H9 (cell line): ENCODE measurements around the gene FRAS1. TPM values are rescaled to one million over a fixed set of nuclear protein-coding genes. Genes with fewer than 3 reads are reported as not detected.

Experiments
- DNase-seq: peaks from one replicate; pipeline ENCODE4 v3.0.0-alpha.2; 2017
- H2AFZ ChIP-seq: one replicate; pipeline ENCODE4 v1.6.1; 2013; ENCODE audit warnings: mild to moderate bottlenecking, low read length, control low read depth, moderate library complexity
- H2AK5ac ChIP-seq: 2 replicates; pipeline ENCODE4 v1.6.1; 2013; ENCODE audit warnings: low read length, control low read depth, mixed read lengths; ENCODE audit not compliant: insufficient read length
- H2BK120ac ChIP-seq: one replicate; pipeline ENCODE4 v1.6.1; 2013; ENCODE audit warnings: low read depth, mild to moderate bottlenecking, low read length, control low read depth, inconsistent platforms; ENCODE audit not compliant: poor library complexity, severe bottlenecking
- H2BK12ac ChIP-seq: 2 replicates; pipeline ENCODE4 v1.6.1; 2013; ENCODE audit warnings: low read length, control low read depth, mixed read lengths, low read depth; ENCODE audit not compliant: insufficient read length
- H2BK15ac ChIP-seq: 2 replicates; pipeline ENCODE4 v1.6.1; 2013; ENCODE audit warnings: low read depth, low read length, control low read depth
- H2BK20ac ChIP-seq: one replicate; pipeline ENCODE4 v1.6.1; 2013; ENCODE audit warnings: low read depth, mild to moderate bottlenecking, low read length, control low read depth, inconsistent platforms; ENCODE audit not compliant: poor library complexity, severe bottlenecking
- H2BK5ac ChIP-seq: 2 replicates; pipeline ENCODE4 v1.6.1; 2013; ENCODE audit warnings: low read length, control low read depth, mixed read lengths; ENCODE audit not compliant: insufficient read length
- H3K14ac ChIP-seq: 2 replicates; pipeline ENCODE4 v1.6.1; 2013; ENCODE audit warnings: low read length, control low read depth; ENCODE audit not compliant: insufficient read depth
- H3K18ac ChIP-seq: 2 replicates; pipeline ENCODE4 v1.6.1; 2013; ENCODE audit warnings: low read depth, mild to moderate bottlenecking, mixed read lengths, low read length, control low read depth; ENCODE audit not compliant: insufficient read length
- H3K23ac ChIP-seq: 2 replicates; pipeline ENCODE4 v1.6.1; 2013; ENCODE audit warnings: low read length, control low read depth, mixed read lengths, low read depth; ENCODE audit not compliant: insufficient read length
- H3K23me2 ChIP-seq: 2 replicates; pipeline ENCODE4 v1.6.1; 2013; ENCODE audit warnings: low read depth, mild to moderate bottlenecking, mixed read lengths, low read length, control low read depth; ENCODE audit not compliant: insufficient read length, poor library complexity, severe bottlenecking
- H3K27ac ChIP-seq: 2 replicates; pipeline ENCODE4 v1.5.1; 2013; ENCODE audit warnings: low read length, control low read depth, mixed read lengths, low read depth; ENCODE audit not compliant: insufficient read length
- H3K27me3 ChIP-seq: 2 replicates; pipeline ENCODE4 v1.6.1; 2013; ENCODE audit warnings: low read length, control low read depth, inconsistent platforms; ENCODE audit not compliant: insufficient read depth
- H3K4ac ChIP-seq: 2 replicates; pipeline ENCODE4 v1.6.1; 2013; ENCODE audit warnings: low read depth, mild to moderate bottlenecking, control low read depth, inconsistent platforms, low read length, moderate library complexity
- H3K4me1 ChIP-seq: 2 replicates; pipeline ENCODE4 v1.6.1; 2013; ENCODE audit warnings: low read length, control low read depth, inconsistent platforms; ENCODE audit not compliant: insufficient read depth
- H3K4me2 ChIP-seq: 2 replicates; pipeline ENCODE4 v1.6.1; 2013; ENCODE audit warnings: low read length, control low read depth, mixed read lengths; ENCODE audit not compliant: insufficient read length, insufficient read depth
- H3K56ac ChIP-seq: 2 replicates; pipeline ENCODE4 v1.6.1; 2013; ENCODE audit warnings: low read depth, mild to moderate bottlenecking, mixed read lengths, low read length, control low read depth; ENCODE audit not compliant: insufficient read length
- H3K79me1 ChIP-seq: 2 replicates; pipeline ENCODE4 v1.6.1; 2013; ENCODE audit warnings: low read depth, mild to moderate bottlenecking, moderate library complexity, low read length, control low read depth, inconsistent platforms; ENCODE audit not compliant: insufficient read depth, poor library complexity, severe bottlenecking
- H3K79me2 ChIP-seq: 2 replicates; pipeline ENCODE4 v1.6.1; 2013; ENCODE audit warnings: low read length, control low read depth, inconsistent platforms; ENCODE audit not compliant: insufficient read depth
- H3K9ac ChIP-seq: 2 replicates; pipeline ENCODE4 v1.6.1; 2013; ENCODE audit warnings: low read length, control low read depth, mixed read lengths; ENCODE audit not compliant: insufficient read length; ENCODE audit errors: extremely low read depth
- H3K9me3 ChIP-seq: one replicate; pipeline ENCODE4 v1.6.1; 2013; ENCODE audit warnings: low read depth, low read length, inconsistent platforms; ENCODE audit not compliant: control insufficient read depth
- H3T11ph ChIP-seq: one replicate; pipeline ENCODE4 v1.6.1; 2013; ENCODE audit warnings: mild to moderate bottlenecking, low read length, control low read depth, inconsistent platforms
- H4K20me1 ChIP-seq: one replicate; pipeline ENCODE4 v1.6.1; 2013; ENCODE audit not compliant: control insufficient read depth, insufficient read length, insufficient read depth
- H4K5ac ChIP-seq: 2 replicates; pipeline ENCODE4 v1.6.1; 2013; ENCODE audit warnings: low read depth, mild to moderate bottlenecking, mixed read lengths, low read length, control low read depth; ENCODE audit not compliant: insufficient read length
- H4K8ac ChIP-seq: replicated peaks from 2 replicates; pipeline ENCODE4 v1.6.1; 2013; ENCODE audit warnings: low read length, control low read depth, mixed read lengths, low read depth; ENCODE audit not compliant: insufficient read length
- H4K91ac ChIP-seq: 2 replicates; pipeline ENCODE4 v1.6.1; 2013; ENCODE audit warnings: low read depth, mild to moderate bottlenecking, moderate library complexity, mixed read lengths, low read length, control low read depth; ENCODE audit not compliant: insufficient read length
- H3K27ac Mint-ChIP-seq, 3 experiments: 2 replicates in 2 of 3; 3 replicates in 1 of 3; pipeline ENCODE4 v1.8.0; 2020 to 2021; ENCODE audit warnings: mixed read lengths in 3 of 3, mild to moderate bottlenecking in 1 of 3, moderate library complexity in 1 of 3
- H3K27me3 Mint-ChIP-seq: 2 replicates; pipeline ENCODE4 v1.8.0; 2021; ENCODE audit warnings: low read depth, mild to moderate bottlenecking, moderate library complexity, mixed read lengths
- H3K36me3 Mint-ChIP-seq, 3 experiments: 2 replicates in 2 of 3; 3 replicates in 1 of 3; pipeline ENCODE4 v1.8.0; 2020 to 2021; ENCODE audit warnings: low read depth in 3 of 3, mixed read lengths in 3 of 3; ENCODE audit not compliant: insufficient read depth in 1 of 3
- H3K4me1 Mint-ChIP-seq, 2 experiments: 2 replicates each; pipeline ENCODE4 v1.8.0; 2020; ENCODE audit warnings: mixed read lengths in 2 of 2
- H3K4me3 Mint-ChIP-seq, 2 experiments: 2 replicates in 1 of 2; 3 replicates in 1 of 2; pipeline ENCODE4 v1.8.0; 2020 to 2021; ENCODE audit warnings: mild to moderate bottlenecking in 2 of 2, mixed read lengths in 2 of 2, moderate library complexity in 1 of 2
- H3K9me3 Mint-ChIP-seq, 2 experiments: 2 replicates in 1 of 2; 3 replicates in 1 of 2; pipeline ENCODE4 v1.8.0; 2020; ENCODE audit warnings: mild to moderate bottlenecking in 2 of 2, mixed read lengths in 2 of 2, moderate library complexity in 1 of 2
- CTCF ChIP-seq: fragments of 200-600 bp; sonication (generic); conservative IDR thresholded peaks from 3 replicates; pipeline ENCODE4 v1.8.0; 2021; ENCODE audit warnings: antibody characterized with exemption, mild to moderate bottlenecking
- WGBS: extraction: QIAGEN DNeasy Blood & Tissue Kit; methylation state at CpG from one replicate; pipeline ENCODE4 v1.1.7; 2013; ENCODE audit warnings: missing lambda C conversion rate, low lambda C conversion rate, mixed read lengths; ENCODE audit not compliant: insufficient read length; ENCODE audit errors: extremely low coverage; 5-methylcytosine and 5-hydroxymethylcytosine counted together
- total RNA-seq: library from RNA; stranded (reverse); gene quantifications from 2 replicates; pipeline ENCODE4 v1.2.1, GENCODE V29; 2021

The FRAS1 gene
- total RNA-seq, 1 experiment from 2014 or later, result 58.5 TPM

DNA sequence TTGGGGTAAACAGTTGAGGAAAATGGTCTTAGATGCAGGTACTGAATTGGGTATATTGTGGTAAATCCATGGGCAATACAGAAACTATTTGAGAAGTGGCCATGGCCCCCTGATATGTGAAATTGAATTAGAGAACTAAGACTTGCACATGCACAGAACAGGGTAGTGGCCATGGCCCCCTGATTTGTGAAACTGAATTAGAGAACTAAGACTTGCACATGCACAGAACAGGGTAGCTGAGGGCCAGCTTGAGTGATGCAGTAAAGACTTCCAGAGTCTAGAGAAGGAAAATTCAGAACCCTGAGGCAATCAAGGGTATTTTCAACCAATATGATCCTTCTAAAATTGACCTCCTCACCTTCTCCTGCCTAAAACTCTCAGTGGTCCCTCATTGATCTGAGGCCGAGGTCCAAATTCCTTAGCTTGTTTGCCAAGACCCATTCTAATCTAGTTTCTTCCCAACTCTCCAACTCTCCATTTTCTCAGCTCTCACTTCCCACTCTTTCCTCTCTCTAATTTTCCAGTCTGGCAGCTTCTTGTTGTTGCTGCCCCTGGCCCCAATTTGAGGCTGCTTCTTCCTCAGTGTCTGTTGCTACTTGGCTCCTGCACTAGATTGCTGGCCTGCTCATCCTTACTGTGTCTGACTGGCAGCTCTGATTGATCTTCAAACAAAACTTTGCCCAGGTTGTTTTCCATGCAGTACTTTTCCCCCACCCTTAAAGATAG lies 72.4 kb downstream of the FRAS1 start:
- Histone ChIP-seq H3K79me2 (peaks cover 14% of the 10 kb centered on the region; the same call in 1 of the 2 replicates), H2AK5ac (no peak overlapping the region), H2BK120ac (no peak overlapping the region), H2BK15ac (no peak overlapping the region), H3K14ac (no peak overlapping the region), H2AFZ (no peak overlapping the region), H2BK5ac (no peak overlapping the region), H4K5ac (no peak overlapping the region), H3K56ac (no peak overlapping the region), H4K20me1 (no peaks in the 10 kb centered on the region), H3T11ph (no peak overlapping the region), H3K4me2 (no peak overlapping the region), H3K18ac (no peak overlapping the region), H3K9ac (no peak overlapping the region), H3K23ac (no peak overlapping the region), H3K9me3 (no peaks in the 10 kb centered on the region), H3K23me2 (no peaks in the 10 kb centered on the region), H3K27me3 (no peaks in the 10 kb centered on the region), H4K91ac (no peak overlapping the region), H3K4me1 (peaks cover 8% of the 10 kb centered on the region), H3K27ac (no peak overlapping the region), H4K8ac (no peak overlapping the region), H2BK20ac (no peak overlapping the region), H3K4ac (no peak overlapping the region), H2BK12ac (no peak overlapping the region), H3K79me1 (no peaks in the 10 kb centered on the region)
- TF ChIP-seq CTCF, result no peak
- no peak overlapping the region for H3K4me3 Mint-ChIP-seq
- H3K4me1 Mint-ChIP-seq, result peaks cover 44 to 46% of the 10 kb centered on the region in 2 experiments
- peaks cover 6 to 12% of the 10 kb centered on the region in 2 experiments for H3K9me3 Mint-ChIP-seq
- peak overlapping the region; percentile 20 to 69 (median 63); a peak in 6 of 7 replicates for H3K27ac Mint-ChIP-seq
- H3K36me3 Mint-ChIP-seq, result peaks cover 9 to 21% (median 19%) of the 10 kb centered on the region in 3 experiments
- no peak for DNase-seq
- WGBS, result no CpG with 5 or more reads among the region's 1 CpG
- no peaks in the 10 kb centered on the region for H3K27me3 Mint-ChIP-seq
